Measurements from ENCODE around the gene PRKCH. TPM values are rescaled to one million over a fixed set of nuclear protein-coding genes. Genes with fewer than 3 reads are reported as not detected.

The PRKCH gene
- total RNA-seq, 1 donor from 2014 or later: 74.4 TPM

- H3K27ac ChIP-seq: no peak overlapping the region
- no peaks in the 10 kb centered on the region for H3K9me3 ChIP-seq
- H3K27me3 ChIP-seq: no peaks in the 10 kb centered on the region
- TF ChIP-seq CTCF (IDR thresholded peaks at IDR 0.05): no peak
- no peak for ATAC-seq
- DNase-seq: no peak
- no peaks in the 10 kb centered on the region for H3K36me3 ChIP-seq
- H3K4me3 ChIP-seq: no peak overlapping the region
- peaks cover 19% of the 10 kb centered on the region for H3K4me1 ChIP-seq
- intact Hi-C loops (cut with DNase I): no loop called here
Measured at GRCh38 chr14:61573748-61574513, 252.6 kb downstream of the PRKCH start.

GRCh38 chr14:61574514-61574807 is 253.1 kb downstream of the PRKCH start:
- Histone ChIP-seq H3K27ac (no peak overlapping the region), H3K4me3 (no peak overlapping the region), H3K4me1 (peaks cover 14% of the 10 kb centered on the region), H3K27me3 (no peaks in the 10 kb centered on the region), H3K9me3 (no peaks in the 10 kb centered on the region), H3K36me3 (no peaks in the 10 kb centered on the region)
- ATAC-seq: no peak
- intact Hi-C loops (cut with DNase I): no loop called here
- DNase-seq: no peak
- no peak for TF ChIP-seq CTCF (IDR thresholded peaks at IDR 0.05)

GRCh38 chr14:61575126-61575525 is 253.7 kb downstream of the PRKCH start:
- no peak overlapping the region for H3K4me3 ChIP-seq
- ATAC-seq (no peak), DNase-seq (no peak)
- peaks cover 7% of the 10 kb centered on the region for H3K4me1 ChIP-seq
- no peak for TF ChIP-seq CTCF (IDR thresholded peaks at IDR 0.05)
- intact Hi-C loops (cut with DNase I): no loop called here
- no peaks in the 10 kb centered on the region for H3K9me3 ChIP-seq
- no peak overlapping the region for H3K27ac ChIP-seq
- no peaks in the 10 kb centered on the region for H3K27me3 ChIP-seq
- H3K36me3 ChIP-seq: no peaks in the 10 kb centered on the region

- no peak overlapping the region for H3K4me3 ChIP-seq
- intact Hi-C loops (cut with DNase I): no loop called here
- TF ChIP-seq CTCF (IDR thresholded peaks at IDR 0.05): no peak
- H3K9me3 ChIP-seq: no peaks in the 10 kb centered on the region
- no peaks in the 10 kb centered on the region for H3K27me3 ChIP-seq
- peaks cover 3% of the 10 kb centered on the region for H3K4me1 ChIP-seq
- ATAC-seq (no peak), DNase-seq (no peak)
- no peaks in the 10 kb centered on the region for H3K36me3 ChIP-seq
- H3K27ac ChIP-seq: no peak overlapping the region
Measured at GRCh38 chr14:61575551-61576150, 254.3 kb downstream of the PRKCH start.

- no peak overlapping the region for H3K4me3 ChIP-seq
- TF ChIP-seq CTCF (IDR thresholded peaks at IDR 0.05): no peak
- no peaks in the 10 kb centered on the region for H3K9me3 ChIP-seq
- H3K4me1 ChIP-seq: no peaks in the 10 kb centered on the region
- ATAC-seq (no peak), DNase-seq (no peak)
- no peaks in the 10 kb centered on the region for H3K36me3 ChIP-seq
- no peak overlapping the region for H3K27ac ChIP-seq
- intact Hi-C loops (cut with DNase I): no loop called here
- no peaks in the 10 kb centered on the region for H3K27me3 ChIP-seq
Measured at GRCh38 chr14:61577506-61577931, 256.1 kb downstream of the PRKCH start.
